HepG2 (cell line): ENCODE measurements around the gene APOLD1. TPM values are rescaled to one million over a fixed set of nuclear protein-coding genes. Genes with fewer than 3 reads are reported as not detected.

Experiments
- ATAC-seq: fragments of 200-7000 bp; cut with Tn5 transposase; 3 replicates; pipeline ENCODE4 v1.9.1; 2020; ENCODE audit warnings: mild to moderate bottlenecking, moderate library complexity
- BruUV-seq: library from RNA; stranded (reverse); fragments of 400-500 nt; replicated peaks from 2 replicates; lab custom pipeline; 2021; lab: Mats Ljungman, UMichigan
- CTCF ChIA-PET: fragments of 300-600 bp; formaldehyde crosslinking; extraction: SDS; loops from one replicate; lab custom pipeline; 2021; ENCODE audit warnings: low total read pairs, inconsistent platforms, low intra/inter-chr PET ratio; lab: Yijun Ruan, JAX
- POLR2A ChIA-PET: fragments of 350-600 bp; sonication (Branson Sonifier 250); formaldehyde crosslinking; loops from one replicate; lab custom pipeline; 2020; ENCODE audit warnings: antibody characterized with exemption, inconsistent platforms; lab: Yijun Ruan, JAX
- DNase-seq: peaks from one replicate; pipeline ENCODE4 v3.0.0-alpha.2; 2015; ENCODE audit warnings: low spot score
- FAIRE-seq: peaks from 3 replicates; lab custom pipeline; 2011; peaks lifted over from hg19 to GRCh38; lab: Jason Lieb, UNC
- H2AFZ ChIP-seq: one replicate; pipeline ENCODE4 v1.6.1; 2011; ENCODE audit warnings: low read length, inconsistent platforms
- H3K27ac ChIP-seq: fragments of 300-600 bp; 3 replicates; pipeline ENCODE4 v1.8.0; 2011; ENCODE audit warnings: mixed run types, mild to moderate bottlenecking, mixed read lengths, low read length, inconsistent platforms; ENCODE audit not compliant: insufficient read depth; ENCODE audit errors: extremely low read length
- H3K27me3 ChIP-seq, 2 experiments: fragments of 200-600 bp in 1 of 2; 2 replicates in 1 of 2; 3 replicates in 1 of 2; pipeline versions ENCODE4 v1.6.0 to v1.8.0; 2011; ENCODE audit warnings: low read length in 2 of 2, mild to moderate bottlenecking in 2 of 2, moderate library complexity in 2 of 2, inconsistent platforms in 1 of 2; ENCODE audit not compliant: insufficient read depth in 2 of 2, control insufficient read depth in 1 of 2
- H3K36me3 ChIP-seq, 2 experiments: fragments of 200-600 bp in 1 of 2; replicated peaks in 1 of 2; 2 replicates in 1 of 2; 3 replicates in 1 of 2; pipeline versions ENCODE4 v1.5.1 to v1.8.0; 2011; ENCODE audit warnings: low read length in 2 of 2, inconsistent platforms in 1 of 2; ENCODE audit not compliant: insufficient read depth in 2 of 2, control insufficient read depth in 1 of 2
- H3K4me1 ChIP-seq: 2 replicates; pipeline ENCODE4 v1.5.1; 2012; ENCODE audit warnings: low read length, inconsistent platforms; ENCODE audit not compliant: insufficient read depth
- H3K4me2 ChIP-seq: 2 replicates; pipeline ENCODE4 v1.6.0; 2011; ENCODE audit warnings: low read depth, low read length, inconsistent platforms
- H3K4me3 ChIP-seq, 3 experiments: fragments of 200-600 bp in 1 of 3; sonication (generic), shearing (Covaris generic) in 1 of 3; replicated peaks in 1 of 3; 2 replicates each; pipeline ENCODE4 v1.5.1; 2011 to 2016; ENCODE audit warnings: low read length in 3 of 3, inconsistent platforms in 2 of 3, low read depth in 2 of 3, mild to moderate bottlenecking in 2 of 3, control low read depth in 1 of 3, mixed read lengths in 1 of 3; ENCODE audit not compliant: insufficient read depth in 1 of 3
- H3K79me2 ChIP-seq: one replicate; pipeline ENCODE4 v1.6.1; 2011; ENCODE audit warnings: low read length, inconsistent platforms; ENCODE audit not compliant: insufficient read depth
- H3K9ac ChIP-seq: 2 replicates; pipeline ENCODE4 v1.6.0; 2011; ENCODE audit warnings: mild to moderate bottlenecking, low read depth, low read length, inconsistent platforms; ENCODE audit not compliant: insufficient read depth
- H3K9me3 ChIP-seq: 2 replicates; pipeline ENCODE4 v1.5.1; 2012; ENCODE audit warnings: mild to moderate bottlenecking, low read length
- H4K20me1 ChIP-seq: 2 replicates; pipeline ENCODE4 v1.6.0; 2011; ENCODE audit warnings: inconsistent platforms, mild to moderate bottlenecking, low read length, moderate library complexity; ENCODE audit not compliant: insufficient read depth
- DR1 ChIP-seq: sonication (generic); formaldehyde crosslinking; IDR thresholded peaks from 2 replicates; pipeline ENCODE4 v1.8.0; 2021; ENCODE audit warnings: mild to moderate bottlenecking, missing genetic modification reagents, inconsistent platforms
- HMGA1 ChIP-seq: sonication (generic); formaldehyde crosslinking; conservative IDR thresholded peaks from 2 replicates; pipeline ENCODE4 v1.4.0; 2020; ENCODE audit warnings: missing genetic modification reagents
- MAFG ChIP-seq: sonication (generic); formaldehyde crosslinking; IDR thresholded peaks from 2 replicates; pipeline ENCODE4 v1.5.1; 2020; ENCODE audit warnings: mild to moderate bottlenecking, missing genetic modification reagents
- MTF2 ChIP-seq: sonication (generic); formaldehyde crosslinking; IDR thresholded peaks from 2 replicates; pipeline ENCODE4 v1.5.0; 2020; ENCODE audit warnings: missing genetic modification reagents, borderline replicate concordance
- POLR2A ChIP-seq, 2 experiments: IDR thresholded peaks; 2 replicates each; pipeline ENCODE4 v1.6.1; 2011; ENCODE audit warnings: low read depth in 2 of 2, low read length in 2 of 2, mild to moderate bottlenecking in 1 of 2, moderate library complexity in 1 of 2; ENCODE audit not compliant: insufficient read depth in 1 of 2
- SP1 ChIP-seq, 2 experiments: fragments of 450-650 bp in 1 of 2; sonication (generic) in 1 of 2; formaldehyde crosslinking in 1 of 2; IDR thresholded peaks; 2 replicates each; pipeline versions ENCODE4 v1.4.0 to v1.6.1; 2016 to 2020; ENCODE audit warnings: missing genetic modification reagents in 1 of 2
- ZNF251 ChIP-seq: sonication (generic); formaldehyde crosslinking; IDR thresholded peaks from 2 replicates; pipeline ENCODE4 v1.9.0; 2021; ENCODE audit warnings: mild to moderate bottlenecking, missing genetic modification reagents
- ZNF496 ChIP-seq: sonication (generic); formaldehyde crosslinking; IDR thresholded peaks from 2 replicates; pipeline ENCODE4 v1.8.1; 2023; ENCODE audit warnings: mild to moderate bottlenecking, moderate library complexity, missing genetic modification reagents; ENCODE audit not compliant: insufficient replicate concordance
- WGBS: methylation state at CpG from one replicate; pipeline ENCODE4 v1.1.6; 2017; ENCODE audit warnings: low lambda C conversion rate; 5-methylcytosine and 5-hydroxymethylcytosine counted together
- in situ Hi-C: cut with HindIII; loops from 2 replicates; pipeline ENCODE4 v1.10.0; 2017; ENCODE audit warnings: low pct_unique_long_range_greater_than_20kb; ENCODE audit not compliant: extremely low pct_ligation_motif_present
- intact Hi-C: fragments of 100-400 bp; cut with micrococcal nuclease; formaldehyde crosslinking; loops from one replicate; pipeline ENCODE4 v1.10.0; 2022; ENCODE audit not compliant: unreplicated experiment
- polyA plus RNA-seq, 8 experiments: library from polyadenylated mRNA; depleted of rRNA in 3 of 8; stranded (reverse) in 7 of 8; unstranded in 1 of 8; fragments of >200 nt; fragmentation: Illumina TruSeq in 4 of 8; extraction: Trizol in 4 of 8; gene quantifications; 2 replicates each; pipeline versions ENCODE4 v1.2.1 to v1.2.3, GENCODE V29; 2011 to 2016; ENCODE audit warnings: low read depth in 4 of 8, missing spikeins in 1 of 8, mixed read lengths in 1 of 8; ENCODE audit not compliant: insufficient read depth in 1 of 8
- total RNA-seq, 5 experiments: library from RNA; depleted of rRNA; stranded (reverse); fragments of >200 nt; fragmentation: Illumina TruSeq; extraction: Trizol; gene quantifications; 2 replicates each; pipeline ENCODE4 v1.2.3, GENCODE V29; 2016; ENCODE audit warnings: low read depth in 1 of 5
- TF ChIP-seq, protein P1 (sequence below): IDR thresholded peaks from 2 replicates; pipeline ENCODE4 v1.6.1; 2018; ENCODE audit warnings: missing genetic modification reagents
- TF ChIP-seq, protein P2 (sequence below): IDR thresholded peaks from 2 replicates; pipeline ENCODE4 v1.6.1; 2016; ENCODE audit warnings: missing genetic modification reagents, missing compliant biosample characterization
- TF ChIP-seq, protein P3 (sequence below): sonication (generic); formaldehyde crosslinking; IDR thresholded peaks from 2 replicates; pipeline ENCODE4 v1.4.0; 2020; ENCODE audit warnings: missing genetic modification reagents; ENCODE audit errors: not compliant biosample characterization
- TF ChIP-seq, protein P4 (sequence below): sonication (generic); formaldehyde crosslinking; IDR thresholded peaks from 2 replicates; pipeline ENCODE4 v1.8.1; 2023; ENCODE audit warnings: mild to moderate bottlenecking, moderate library complexity, missing genetic modification reagents
- TF ChIP-seq, protein P5 (sequence below): IDR thresholded peaks from 2 replicates; pipeline ENCODE4 v1.6.1; 2018; ENCODE audit warnings: missing genetic modification reagents, mild to moderate bottlenecking, missing compliant biosample characterization
- TF ChIP-seq, protein P6 (sequence below): sonication (generic); formaldehyde crosslinking; conservative IDR thresholded peaks from 2 replicates; pipeline ENCODE4 v1.4.0; 2020; ENCODE audit warnings: missing genetic modification reagents

APOLD1 gene
- total and polyA plus RNA-seq, 2 of the 13 experiments (the other 11 are each of a cell fraction or from before 2014, with no cell fraction given), result 0.20 to 0.84 TPM

DNA sequence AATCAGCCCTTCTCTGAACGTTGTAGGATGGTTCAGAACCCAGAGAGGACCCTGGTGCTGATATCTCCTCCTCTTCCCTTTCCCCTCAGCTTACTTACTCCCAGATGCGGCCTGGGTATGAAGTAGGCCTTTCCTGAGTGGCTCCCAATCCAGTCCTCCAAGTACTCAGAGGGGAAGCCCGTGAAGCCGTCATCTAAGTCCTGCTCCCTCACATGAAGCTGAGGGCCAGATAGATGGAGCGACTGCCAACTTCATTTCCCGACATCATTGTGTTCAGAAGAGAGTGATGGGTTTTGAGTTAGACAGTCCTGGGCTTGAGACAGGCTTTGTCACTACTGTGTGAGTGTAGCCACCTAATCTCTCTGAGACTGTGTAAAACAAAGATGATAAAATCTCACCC is 2.7 kb downstream of the APOLD1 start (continued):
- TF ChIP-seq, protein P1, sequence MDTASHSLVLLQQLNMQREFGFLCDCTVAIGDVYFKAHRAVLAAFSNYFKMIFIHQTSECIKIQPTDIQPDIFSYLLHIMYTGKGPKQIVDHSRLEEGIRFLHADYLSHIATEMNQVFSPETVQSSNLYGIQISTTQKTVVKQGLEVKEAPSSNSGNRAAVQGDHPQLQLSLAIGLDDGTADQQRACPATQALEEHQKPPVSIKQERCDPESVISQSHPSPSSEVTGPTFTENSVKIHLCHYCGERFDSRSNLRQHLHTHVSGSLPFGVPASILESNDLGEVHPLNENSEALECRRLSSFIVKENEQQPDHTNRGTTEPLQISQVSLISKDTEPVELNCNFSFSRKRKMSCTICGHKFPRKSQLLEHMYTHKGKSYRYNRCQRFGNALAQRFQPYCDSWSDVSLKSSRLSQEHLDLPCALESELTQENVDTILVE (CRISPR knock-in tag), result no peak
- TF ChIP-seq, protein P2, sequence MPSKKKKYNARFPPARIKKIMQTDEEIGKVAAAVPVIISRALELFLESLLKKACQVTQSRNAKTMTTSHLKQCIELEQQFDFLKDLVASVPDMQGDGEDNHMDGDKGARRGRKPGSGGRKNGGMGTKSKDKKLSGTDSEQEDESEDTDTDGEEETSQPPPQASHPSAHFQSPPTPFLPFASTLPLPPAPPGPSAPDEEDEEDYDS, result no peak

DNA sequence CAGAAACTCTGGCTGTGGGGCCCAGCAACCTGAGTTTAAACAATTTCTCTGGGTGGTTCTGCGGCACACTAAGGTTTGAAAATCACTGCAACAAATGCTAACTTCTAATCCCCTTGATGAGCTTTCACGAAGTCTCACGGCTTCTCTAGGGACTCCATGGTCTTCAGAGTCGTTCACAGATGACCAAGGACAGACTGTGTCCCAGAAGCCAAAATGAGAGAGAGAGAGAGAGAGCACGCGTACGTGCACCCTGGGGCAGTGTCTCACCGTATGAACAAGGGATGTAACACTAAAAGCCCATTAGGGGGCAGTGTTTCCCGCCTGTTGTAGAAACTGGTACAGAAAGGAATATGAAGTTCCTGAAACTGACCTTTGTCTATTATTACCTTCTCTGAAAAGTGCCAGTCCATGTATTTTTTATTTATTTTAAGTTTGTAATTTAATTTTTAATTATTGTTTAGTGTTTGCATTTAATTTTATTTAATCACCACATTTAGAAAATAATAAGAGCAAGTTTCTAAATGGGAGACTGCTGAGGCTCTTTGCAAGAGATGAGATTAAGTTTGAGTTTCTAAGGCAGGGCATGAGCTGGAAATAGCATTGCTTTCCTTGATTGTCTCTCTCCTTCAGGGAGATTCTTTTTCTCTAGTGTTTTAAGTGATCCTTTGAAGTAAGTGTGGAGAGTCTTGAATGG is 3.4 kb downstream of the APOLD1 start:
- Histone ChIP-seq H3K4me2 (peak overlapping the region; percentile 48; the same call in 1 of the 2 replicates), H3K9ac (no peak overlapping the region), H4K20me1 (no peaks in the 10 kb centered on the region), H3K9me3 (no peaks in the 10 kb centered on the region), H3K36me3 (no peaks in the 10 kb centered on the region), H3K4me3 (no peak overlapping the region), H3K27ac (no peak overlapping the region), H2AFZ (peak overlapping the region; percentile 48), H3K27me3 (peaks cover 0 to 46% of the 10 kb centered on the region in 2 experiments; a peak in 4 of 5 replicates), H3K4me1 (peaks cover 42% of the 10 kb centered on the region), H3K79me2 (no peaks in the 10 kb centered on the region)
- BruUV-seq, result no TSS peak
- 23% methylated on average over 6 of the region's 9 CpGs for WGBS
- ChIA-PET CTCF (interaction anchor here (1.1 to 1.8 kb wide), 2 partner anchors 24 to 48 kb away, joined by 3 to 7 read pairs; partner anchors contain the start of gene DDX47), POLR2A (no interaction called here)
- intact Hi-C loops (loop anchor here (2.0 to 5.0 kb wide), 2 partner anchors 24 to 193 kb away; partner anchors contain the start of gene DDX47), in situ Hi-C loops (loop anchor here (25.0 kb wide), 1 partner anchor 423 kb away; no protein-coding TSS in a partner anchor)
- peak; percentile 74 for DNase-seq
- peak; percentile 61 for FAIRE-seq
- ATAC-seq, result peak; percentile 82
- TF ChIP-seq MAFG (CRISPR knock-in tag) (no peak), SP1 (IDR thresholded peaks at IDR 0.05) (no peak), SP1 (CRISPR knock-in tag; IDR thresholded peaks at IDR 0.05) (no peak), DR1 (CRISPR knock-in tag) (no peak), MTF2 (CRISPR knock-in tag) (no peak), ZNF496 (CRISPR knock-in tag) (no peak), HMGA1 (CRISPR knock-in tag) (no peak), POLR2A (IDR thresholded peaks at IDR 0.05; ENCODE audit: insufficient read depth in 1 of 2, low read depth in 2 of 2, low read length in 2 of 2) (no peak), ZNF251 (CRISPR knock-in tag) (no peak)
- TF ChIP-seq, protein P3, sequence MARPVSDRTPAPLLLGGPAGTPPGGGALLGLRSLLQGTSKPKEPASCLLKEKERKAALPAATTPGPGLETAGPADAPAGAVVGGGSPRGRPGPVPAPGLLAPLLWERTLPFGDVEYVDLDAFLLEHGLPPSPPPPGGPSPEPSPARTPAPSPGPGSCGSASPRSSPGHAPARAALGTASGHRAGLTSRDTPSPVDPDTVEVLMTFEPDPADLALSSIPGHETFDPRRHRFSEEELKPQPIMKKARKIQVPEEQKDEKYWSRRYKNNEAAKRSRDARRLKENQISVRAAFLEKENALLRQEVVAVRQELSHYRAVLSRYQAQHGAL, result no peak
- TF ChIP-seq, protein P4, sequence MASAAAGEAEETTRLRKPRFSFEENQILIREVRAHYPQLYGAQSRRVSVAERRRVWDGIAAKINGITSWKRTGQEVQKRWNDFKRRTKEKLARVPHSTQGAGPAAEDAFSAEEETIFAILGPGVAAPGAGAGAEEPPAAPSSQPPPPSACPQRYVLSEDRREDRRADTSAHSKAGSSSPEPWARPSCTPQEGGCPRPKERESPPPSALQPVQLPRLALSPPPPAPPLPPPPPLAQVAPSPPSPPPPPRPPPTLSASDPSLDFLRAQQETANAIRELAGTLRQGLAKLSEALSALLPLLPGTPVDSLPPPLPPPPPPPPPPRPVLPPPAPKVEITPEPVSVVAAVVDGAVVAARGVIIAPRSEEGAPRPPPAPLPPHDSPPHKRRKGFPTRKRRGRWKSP (CRISPR knock-in tag), result no peak
- TF ChIP-seq, protein P5, sequence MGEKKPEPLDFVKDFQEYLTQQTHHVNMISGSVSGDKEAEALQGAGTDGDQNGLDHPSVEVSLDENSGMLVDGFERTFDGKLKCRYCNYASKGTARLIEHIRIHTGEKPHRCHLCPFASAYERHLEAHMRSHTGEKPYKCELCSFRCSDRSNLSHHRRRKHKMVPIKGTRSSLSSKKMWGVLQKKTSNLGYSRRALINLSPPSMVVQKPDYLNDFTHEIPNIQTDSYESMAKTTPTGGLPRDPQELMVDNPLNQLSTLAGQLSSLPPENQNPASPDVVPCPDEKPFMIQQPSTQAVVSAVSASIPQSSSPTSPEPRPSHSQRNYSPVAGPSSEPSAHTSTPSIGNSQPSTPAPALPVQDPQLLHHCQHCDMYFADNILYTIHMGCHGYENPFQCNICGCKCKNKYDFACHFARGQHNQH (CRISPR knock-in tag), result no peak
- TF ChIP-seq, protein P6, sequence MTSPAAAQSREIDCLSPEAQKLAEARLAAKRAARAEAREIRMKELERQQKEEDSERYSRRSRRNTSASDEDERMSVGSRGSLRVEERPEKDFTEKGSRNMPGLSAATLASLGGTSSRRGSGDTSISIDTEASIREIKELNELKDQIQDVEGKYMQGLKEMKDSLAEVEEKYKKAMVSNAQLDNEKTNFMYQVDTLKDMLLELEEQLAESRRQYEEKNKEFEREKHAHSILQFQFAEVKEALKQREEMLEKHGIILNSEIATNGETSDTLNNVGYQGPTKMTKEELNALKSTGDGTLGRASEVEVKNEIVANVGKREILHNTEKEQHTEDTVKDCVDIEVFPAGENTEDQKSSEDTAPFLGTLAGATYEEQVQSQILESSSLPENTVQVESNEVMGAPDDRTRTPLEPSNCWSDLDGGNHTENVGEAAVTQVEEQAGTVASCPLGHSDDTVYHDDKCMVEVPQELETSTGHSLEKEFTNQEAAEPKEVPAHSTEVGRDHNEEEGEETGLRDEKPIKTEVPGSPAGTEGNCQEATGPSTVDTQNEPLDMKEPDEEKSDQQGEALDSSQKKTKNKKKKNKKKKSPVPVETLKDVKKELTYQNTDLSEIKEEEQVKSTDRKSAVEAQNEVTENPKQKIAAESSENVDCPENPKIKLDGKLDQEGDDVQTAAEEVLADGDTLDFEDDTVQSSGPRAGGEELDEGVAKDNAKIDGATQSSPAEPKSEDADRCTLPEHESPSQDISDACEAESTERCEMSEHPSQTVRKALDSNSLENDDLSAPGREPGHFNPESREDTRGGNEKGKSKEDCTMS (CRISPR knock-in tag), result no peak
